GM23338 (cell line): Measurements from ENCODE around the gene NIPSNAP3A.

Experiments
- CTCF ChIP-seq, 2 experiments: fragments of 200-600 bp in 1 of 2; sonication (generic) in 1 of 2; conservative IDR thresholded peaks; 2 replicates each; pipeline versions ENCODE4 v1.5.1 to v1.6.1; 2016 to 2017; ENCODE audit warnings: antibody characterized with exemption in 2 of 2, low read depth in 2 of 2, mild to moderate bottlenecking in 2 of 2, moderate library complexity in 1 of 2
- EZH2 ChIP-seq: fragments of 200-600 bp; sonication (generic); IDR thresholded peaks from one replicate; pipeline ENCODE4 v1.8.0; 2017; ENCODE audit warnings: antibody characterized with exemption, mild to moderate bottlenecking, low read depth; ENCODE audit not compliant: unreplicated experiment
- EZH2phosphoT487 ChIP-seq: fragments of 200-600 bp; sonication (generic); IDR thresholded peaks from one replicate; pipeline ENCODE4 v1.8.1; 2018; ENCODE audit warnings: antibody characterized with exemption; ENCODE audit not compliant: unreplicated experiment
- POLR2AphosphoS5 ChIP-seq: IDR thresholded peaks from 2 replicates; pipeline ENCODE4 v1.6.1; 2016; ENCODE audit warnings: antibody characterized with exemption, low read depth

GRCh38 chr9:104774831-104775573 is 27.5 kb downstream of the NIPSNAP3A start:
- TF ChIP-seq EZH2phosphoT487 (no peak), CTCF (conservative IDR thresholded peaks at IDR 0.05; ENCODE audit: low read depth in 2 of 2) (no peak), POLR2AphosphoS5 (no peak), EZH2 (no peak)
